Middle frontal gyrus (tissue), 1 donor: ENCODE measurements around the gene ADCY5.
A peak's percentile ranks its signal among the peaks of the same experiment; 100 is the strongest.

Experiments
- DNase-seq: peaks from one replicate; pipeline ENCODE4 v3.0.0-alpha.2; 2015; ENCODE audit warnings: low spot score; ENCODE audit errors: extremely low spot score

Gene ADCY5

DNA sequence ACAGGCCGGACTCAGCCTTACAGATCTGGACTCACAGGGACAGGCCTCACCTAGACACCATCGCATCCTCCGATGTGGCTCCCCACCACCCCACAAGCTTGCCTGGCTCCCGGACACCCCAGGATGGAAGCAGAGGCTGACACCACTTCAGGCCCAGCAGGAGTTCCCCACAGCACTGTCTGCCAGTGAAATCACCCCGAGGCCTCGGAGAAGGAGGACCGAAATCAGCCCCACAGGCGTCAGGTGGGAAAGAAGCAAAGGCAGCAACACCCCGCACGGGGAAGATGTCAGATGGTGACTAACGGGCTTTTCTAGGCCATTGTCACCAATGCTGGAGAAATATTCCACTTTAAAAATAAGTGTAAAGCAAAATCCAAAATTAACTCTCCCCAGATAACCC is 18.6 kb downstream of the ADCY5 start:
- no peak for DNase-seq

DNA sequence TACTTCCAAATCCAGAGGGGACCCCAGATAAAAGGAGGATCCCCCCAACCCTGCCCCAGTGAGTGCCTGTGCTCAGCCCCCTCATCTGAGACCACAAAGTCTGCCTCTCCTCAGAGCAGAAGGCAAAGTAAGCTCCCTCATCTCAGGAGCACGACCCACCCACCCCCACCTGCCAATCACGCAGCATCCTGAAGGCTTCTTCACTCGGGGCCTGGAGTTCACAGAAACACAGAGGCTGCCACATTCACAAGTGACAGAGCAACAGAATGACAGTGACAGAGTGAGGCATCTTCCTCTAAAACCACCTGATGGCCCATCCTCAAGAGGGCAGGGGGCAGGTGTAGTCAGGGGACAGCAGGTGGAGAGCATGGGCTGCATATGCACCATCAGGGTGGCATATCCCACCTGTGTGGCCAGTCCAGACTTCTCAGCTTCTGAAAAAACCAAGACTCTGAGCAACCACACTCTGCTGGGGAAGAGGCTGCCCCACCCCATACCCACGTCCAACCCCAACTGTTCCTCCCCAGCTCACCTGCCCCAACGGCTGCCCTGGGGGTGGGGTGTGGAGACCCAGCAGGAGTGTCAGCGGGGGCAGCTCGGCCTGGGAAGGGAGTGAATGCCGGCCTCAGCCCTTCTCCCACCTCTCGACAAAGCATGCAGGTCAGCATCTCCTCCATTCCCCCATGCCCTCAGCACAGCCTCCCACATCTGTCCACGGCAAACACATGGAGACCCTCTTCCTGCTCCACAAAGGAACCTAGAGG is 19.3 kb downstream of the ADCY5 start:
- DNase-seq, result no peak

GRCh38 chr3:123424999-123425712 is 23.7 kb downstream of the ADCY5 start:
- DNase-seq, result no peak

- DNase-seq, result no peak
Observed at GRCh38 chr3:123424321-123424998, 24.4 kb downstream of the ADCY5 start.

DNA sequence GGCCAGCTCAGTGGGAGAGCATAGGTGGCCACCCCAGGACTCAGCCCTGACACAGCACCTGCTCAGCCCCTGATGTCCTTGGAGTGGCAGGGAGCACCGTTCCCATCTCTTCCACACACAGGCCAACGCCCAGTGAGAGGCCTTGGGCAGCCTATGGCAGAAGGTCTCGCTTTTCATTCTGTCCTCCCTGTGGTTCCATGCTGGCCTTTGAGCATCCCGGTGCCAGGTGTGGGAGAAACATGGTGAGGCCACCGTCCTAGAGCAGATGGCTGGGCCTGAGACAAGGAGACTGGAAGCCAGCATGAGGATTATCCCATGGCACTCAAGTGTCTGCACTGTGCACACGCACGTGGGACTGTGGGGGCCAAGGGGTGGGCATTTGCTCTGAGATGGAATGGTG is 25.1 kb downstream of the ADCY5 start:
- DNase-seq, result no peak

- DNase-seq, result no peak
Observed at GRCh38 chr3:123423031-123423430, 25.9 kb downstream of the ADCY5 start.

DNA sequence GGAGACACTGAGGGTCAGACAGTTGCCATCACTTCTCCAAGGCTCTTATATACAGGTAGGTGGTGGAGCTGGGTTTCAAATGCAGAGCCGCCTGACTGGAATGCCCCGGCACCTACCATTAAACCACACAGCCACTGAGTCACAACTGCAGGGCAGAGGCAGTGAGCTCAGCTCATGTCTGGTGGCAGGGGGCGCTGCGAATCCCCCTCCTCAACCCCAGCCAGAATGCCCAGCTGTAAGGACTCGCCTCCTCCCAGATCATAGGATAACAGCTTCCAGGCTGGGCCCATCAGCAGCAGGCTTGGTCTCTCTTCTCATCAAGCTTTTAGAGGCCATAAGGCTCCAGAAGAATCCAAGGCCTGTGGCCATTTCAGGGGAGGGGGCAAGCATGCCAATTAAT is 26.4 kb downstream of the ADCY5 start:
- DNase-seq, result no peak

- no peak for DNase-seq
Observed at GRCh38 chr3:123421353-123422174, 27.3 kb downstream of the ADCY5 start.

- no peak for DNase-seq
Observed at GRCh38 chr3:123420416-123420968, 28.4 kb downstream of the ADCY5 start.

DNA sequence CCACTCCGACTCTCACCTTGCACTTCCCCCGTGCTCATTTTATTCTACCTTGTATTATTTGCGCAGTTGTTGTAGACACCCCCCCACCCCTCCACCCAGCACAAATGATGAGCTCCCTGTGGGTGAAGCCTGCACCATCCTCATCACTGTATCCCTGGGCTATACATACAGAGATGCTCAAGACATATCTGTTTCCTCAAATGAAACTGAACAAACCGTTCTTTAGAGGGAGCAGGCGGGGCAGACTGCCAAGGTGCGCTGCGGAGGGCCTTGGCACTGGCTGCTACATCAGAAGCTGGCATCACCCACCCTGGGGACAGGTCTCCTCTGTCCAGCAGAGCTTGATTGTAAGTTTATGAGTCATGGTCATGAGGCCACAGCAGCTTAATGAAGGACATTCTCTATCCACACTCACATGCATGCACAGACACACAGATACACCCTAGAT is 29.0 kb downstream of the ADCY5 start:
- peak; percentile 56 for DNase-seq

- DNase-seq, result no peak
Observed at GRCh38 chr3:123419181-123419849, 29.6 kb downstream of the ADCY5 start.

DNA sequence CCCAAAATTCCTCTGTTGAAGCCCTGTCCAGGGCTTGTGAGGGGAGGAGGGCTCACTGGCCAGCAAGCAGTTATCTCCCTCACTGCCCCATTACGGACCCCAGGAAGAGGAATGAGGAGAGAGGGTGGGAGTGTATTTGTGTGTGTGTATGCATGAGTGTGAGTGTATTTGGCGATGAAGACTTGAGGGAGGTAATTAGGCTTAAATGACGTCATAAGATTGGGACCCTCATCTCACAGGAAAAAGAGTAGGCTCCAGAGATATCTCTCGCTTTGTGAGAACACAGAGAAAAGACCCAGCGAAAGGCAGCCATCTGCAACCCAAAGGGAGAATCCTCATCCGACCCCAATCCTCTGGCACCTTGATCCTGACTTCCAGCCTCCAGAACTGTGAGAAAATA is 32.2 kb downstream of the ADCY5 start:
- no peak for DNase-seq

- no peak for DNase-seq
Observed at GRCh38 chr3:123416173-123416572, 32.7 kb downstream of the ADCY5 start.

DNA sequence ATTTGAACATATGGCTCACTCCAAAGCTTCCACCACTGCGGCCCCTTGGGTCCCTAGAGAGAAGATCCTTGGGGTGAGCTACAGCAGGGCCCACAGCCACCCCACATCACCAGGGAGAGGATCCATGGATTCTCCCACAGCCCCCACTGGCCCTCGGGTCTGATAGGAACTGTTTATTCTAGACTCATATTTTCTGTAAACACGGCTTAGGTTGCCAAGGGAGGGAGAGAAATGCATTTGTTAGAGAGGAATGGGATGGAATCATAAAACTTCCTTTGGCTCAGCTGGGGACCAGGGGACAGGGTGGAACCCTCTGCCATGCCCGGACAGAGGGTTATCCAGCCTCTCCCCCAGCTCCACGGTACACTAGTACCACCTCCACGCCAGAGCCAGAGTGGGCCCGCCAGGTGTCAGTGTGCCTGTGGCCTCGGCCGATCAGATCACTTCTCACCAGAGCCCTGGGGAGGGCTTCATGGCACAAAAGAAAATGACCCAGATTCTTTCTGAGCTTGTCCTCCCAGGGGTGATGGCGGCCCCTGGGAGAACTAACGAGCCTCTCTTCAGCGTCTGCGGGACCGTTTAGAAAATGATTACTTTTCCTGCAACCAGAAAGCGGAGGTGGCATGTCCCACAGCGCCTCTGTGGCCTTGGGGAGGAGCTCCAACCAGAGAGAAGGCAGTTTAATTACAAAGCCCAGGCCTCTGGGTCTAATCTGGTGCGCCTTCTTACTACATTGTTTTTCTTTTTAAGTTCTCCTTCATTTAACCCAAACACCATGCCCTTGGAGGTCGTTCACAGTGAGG is 33.7 kb downstream of the ADCY5 start:
- DNase-seq, result no peak

- peak; percentile 17 for DNase-seq
Observed at GRCh38 chr3:123412811-123413604, 35.9 kb downstream of the ADCY5 start.

DNA sequence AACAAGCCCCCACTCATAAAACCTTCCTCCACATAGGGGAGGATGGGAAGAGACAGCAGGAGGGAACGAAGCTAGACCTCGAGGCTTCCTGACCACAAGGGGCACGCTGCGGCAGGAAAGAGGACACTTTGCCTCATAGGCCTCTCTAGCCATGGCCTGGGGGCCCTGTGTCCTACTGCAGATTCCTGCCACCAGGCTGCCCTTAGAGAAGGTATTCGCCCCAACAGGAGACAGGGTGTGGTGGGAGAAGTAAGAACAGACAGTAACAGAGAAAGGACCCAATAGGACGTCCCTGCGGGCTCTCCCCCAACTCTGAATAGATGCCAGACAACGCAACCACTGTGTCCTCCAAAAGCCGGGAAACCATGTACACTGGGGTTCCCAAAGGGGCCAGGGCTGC is 36.8 kb downstream of the ADCY5 start:
- DNase-seq, result no peak

DNA sequence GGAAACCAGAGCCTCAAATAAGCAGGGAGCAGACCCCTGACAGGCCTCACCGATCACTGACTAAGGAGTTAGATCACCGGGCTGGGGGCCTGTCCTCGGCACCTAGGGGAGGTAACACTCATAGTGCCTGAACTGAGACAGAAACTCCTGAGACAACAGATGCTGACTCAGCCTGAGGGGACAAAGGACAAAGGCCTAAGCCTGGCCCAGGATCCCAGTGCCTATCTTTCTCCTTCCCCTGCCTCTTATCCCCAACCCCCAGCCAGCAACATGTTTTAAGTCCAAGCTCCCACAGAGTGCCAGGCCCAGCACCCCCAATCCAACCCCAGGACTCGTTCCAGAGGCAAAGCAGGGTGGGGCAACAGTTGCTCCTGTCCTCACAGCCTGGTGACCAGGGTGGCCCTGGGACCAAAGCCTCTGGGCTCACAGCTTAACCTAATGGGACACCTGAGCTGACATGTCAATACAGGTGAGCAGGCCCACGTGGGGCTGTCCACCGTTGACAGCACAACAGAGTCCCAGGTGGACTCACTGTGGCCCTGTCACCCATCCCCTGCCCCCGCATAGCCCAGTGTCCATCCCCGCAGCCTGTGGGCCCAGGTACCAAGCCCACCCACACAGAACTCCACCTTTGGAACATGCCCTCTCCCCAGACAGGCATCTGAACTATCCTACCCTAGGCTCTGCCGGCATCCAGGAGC is 37.4 kb downstream of the ADCY5 start:
- no peak for DNase-seq

DNA sequence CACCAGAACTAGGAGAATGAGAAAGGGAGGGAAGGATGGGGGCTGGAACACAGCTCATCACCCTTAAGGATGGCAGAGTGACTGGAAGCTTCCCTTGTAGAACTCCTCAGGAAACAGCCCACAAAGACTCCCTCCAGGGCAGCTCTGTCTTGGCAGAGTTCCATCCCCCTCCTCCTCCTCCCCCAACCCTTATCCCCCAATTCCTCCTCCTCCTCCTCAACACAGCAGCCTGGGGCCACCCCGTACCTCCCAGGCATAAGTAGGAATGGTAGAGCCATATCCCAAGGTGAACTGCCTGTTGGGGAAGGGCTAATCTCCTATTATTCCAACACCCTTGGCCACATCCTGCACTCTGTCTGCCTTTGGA is 38.8 kb downstream of the ADCY5 start:
- no peak for DNase-seq
